ENCODE results near the gene TIMM50.

Gene TIMM50

GRCh38 chr19:39518975-39519374 is 38.3 kb downstream of the TIMM50 start:
- ChIA-PET CTCF (interaction anchor here (1.4 kb wide), 1 partner anchor 14 kb away, joined by 5 read pairs; the partner anchor contains the start of gene EID2B), POLR2A (ENCODE audit: low non-redundant PET) (no interaction called here)
- TF ChIP-seq CTCF (conservative IDR thresholded peaks at IDR 0.05; ENCODE audit: low read depth) = no peak
- no peak for DNase-seq (ENCODE audit: low spot score)
- H3K27ac ChIP-seq = no peak overlapping the region

- H3K27ac ChIP-seq = no peak overlapping the region
- ChIA-PET CTCF (interaction anchor here (1.4 kb wide), 1 partner anchor 12 kb away, joined by 5 read pairs; the partner anchor contains the start of gene EID2B), POLR2A (ENCODE audit: low non-redundant PET) (no interaction called here)
- no peak for TF ChIP-seq CTCF (conservative IDR thresholded peaks at IDR 0.05; ENCODE audit: low read depth)
- DNase-seq (ENCODE audit: low spot score) = no peak
These were observed 40.2 kb downstream of the TIMM50 start for GRCh38 chr19:39520541-39521484.

- CTCF ChIA-PET = interaction anchor here (0.7 to 2.0 kb wide), 4 partner anchors 8 to 1011 kb away, joined by 3 to 6 read pairs (median 4); partner anchors contain the start of gene EID2B
- DNase-seq (ENCODE audit: low spot score) = no peak
- POLR2A ChIA-PET (ENCODE audit: low non-redundant PET) = interaction anchor here (1.4 kb wide), 1 partner anchor 89 kb away, joined by 4 read pairs; the partner anchor contains the start of gene RPS16
- no peak for TF ChIP-seq CTCF (conservative IDR thresholded peaks at IDR 0.05; ENCODE audit: low read depth)
- H3K27ac ChIP-seq = no peak overlapping the region
These were observed 43.9 kb downstream of the TIMM50 start for GRCh38 chr19:39524495-39524894.

GRCh38 chr19:39525205-39525604 is 44.6 kb downstream of the TIMM50 start:
- ChIA-PET POLR2A (ENCODE audit: low non-redundant PET) (interaction anchor here (1.4 kb wide), 1 partner anchor 89 kb away, joined by 4 read pairs; the partner anchor contains the start of gene RPS16), CTCF (interaction anchor here (0.8 to 2.0 kb wide), 3 partner anchors 7 to 84 kb away, joined by 3 to 6 read pairs (median 5); partner anchors contain the start of gene EID2B)
- TF ChIP-seq CTCF (conservative IDR thresholded peaks at IDR 0.05; ENCODE audit: low read depth) = no peak
- H3K27ac ChIP-seq = no peak overlapping the region
- no peak for DNase-seq (ENCODE audit: low spot score)

- TF ChIP-seq CTCF (conservative IDR thresholded peaks at IDR 0.05; ENCODE audit: low read depth) = no peak
- ChIA-PET CTCF (interaction anchor here (0.6 to 2.9 kb wide), 10 partner anchors 7 to 720 kb away, joined by 3 to 13 read pairs (median 4); partner anchors contain the start of gene DLL3), POLR2A (ENCODE audit: low non-redundant PET) (no interaction called here)
- DNase-seq (ENCODE audit: low spot score) = no peak
- peak overlapping the region; percentile 79 for H3K27ac ChIP-seq
These were observed 51.2 kb downstream of the TIMM50 start for GRCh38 chr19:39531834-39532232.

GRCh38 chr19:39532233-39533002 is 51.8 kb downstream of the TIMM50 start, which contains the start of gene EID2B:
TSS of gene EID2B (minus strand) at chr19:39532852. CDS start at chr19:39532802, 50 bp downstream.
- peak; percentile 96 for DNase-seq (ENCODE audit: low spot score)
- peak; percentile 97 for TF ChIP-seq CTCF (conservative IDR thresholded peaks at IDR 0.05; ENCODE audit: low read depth)
- ChIA-PET CTCF (interaction anchor here (0.5 to 2.9 kb wide), 17 partner anchors 8 to 721 kb away, joined by 3 to 14 read pairs (median 4); partner anchors contain the start of genes DLL3, RPS16 and SUPT5H), POLR2A (ENCODE audit: low non-redundant PET) (interaction anchor here (0.6 kb wide), 1 partner anchor 669 kb away, joined by 4 read pairs; no protein-coding TSS in a partner anchor)
- peak within 1 kb of the TSS; percentile 79 for H3K27ac ChIP-seq

All from RWPE1 (cell line).